Astrocyte (in vitro differentiated cells and primary cell): Measurements from ENCODE around the gene KCTD10.

Source experiments
- CTCF ChIP-seq: IDR thresholded peaks from 2 replicates; pipeline ENCODE4 v1.5.1; 2011; ENCODE audit warnings: low read depth, mild to moderate bottlenecking, inconsistent platforms, low read length, moderate library complexity; ENCODE audit not compliant: insufficient read depth
- EZH2 ChIP-seq: IDR thresholded peaks from 2 replicates; pipeline ENCODE4 v1.6.1; 2012; ENCODE audit warnings: mild to moderate bottlenecking, low read length, inconsistent platforms; ENCODE audit not compliant: insufficient read depth

DNA sequence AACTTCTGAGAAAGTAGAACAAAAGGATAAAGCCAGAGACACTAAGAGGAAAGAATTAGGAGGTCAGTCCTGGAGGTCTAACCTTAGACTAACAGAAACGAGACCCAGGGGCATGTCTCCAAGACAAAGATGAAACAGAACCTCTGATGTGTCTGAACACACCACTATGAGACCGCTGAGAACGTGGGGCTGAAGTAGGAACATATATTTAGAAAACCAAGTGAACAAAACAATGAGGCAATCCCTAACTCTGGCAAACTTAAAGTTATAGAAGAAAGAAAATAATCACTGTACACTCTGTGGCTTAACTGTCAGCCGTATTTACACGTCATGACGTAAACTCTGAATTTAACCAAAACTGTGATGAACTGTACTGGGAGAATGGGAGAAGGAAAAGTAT is 17.9 kb downstream of the KCTD10 start:
- TF ChIP-seq CTCF (no peak), EZH2 (no peak)
